Measurements from ENCODE around the gene COG3.

The COG3 gene

DNA sequence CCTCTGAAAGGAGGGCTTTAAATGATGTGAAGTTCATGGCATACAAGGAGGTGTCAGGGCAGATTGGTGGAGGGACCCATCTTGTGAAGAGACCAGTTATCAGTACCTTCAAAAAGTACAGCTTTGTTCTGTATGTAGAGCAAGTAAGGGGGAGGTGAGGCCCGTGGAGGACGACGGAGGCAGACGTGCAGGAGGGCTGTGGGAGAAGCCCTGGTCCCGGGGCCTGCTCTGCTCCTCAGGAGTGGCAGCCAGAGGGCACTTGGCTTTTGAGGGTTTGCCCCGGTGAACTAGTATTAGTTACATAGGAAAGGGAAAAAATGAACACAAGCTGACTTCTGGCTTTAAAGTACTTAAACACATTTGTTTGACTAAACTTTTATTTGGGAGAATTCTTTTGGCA, 42.1 kb downstream of the COG3 start:
- no peak for DNase-seq

DNA sequence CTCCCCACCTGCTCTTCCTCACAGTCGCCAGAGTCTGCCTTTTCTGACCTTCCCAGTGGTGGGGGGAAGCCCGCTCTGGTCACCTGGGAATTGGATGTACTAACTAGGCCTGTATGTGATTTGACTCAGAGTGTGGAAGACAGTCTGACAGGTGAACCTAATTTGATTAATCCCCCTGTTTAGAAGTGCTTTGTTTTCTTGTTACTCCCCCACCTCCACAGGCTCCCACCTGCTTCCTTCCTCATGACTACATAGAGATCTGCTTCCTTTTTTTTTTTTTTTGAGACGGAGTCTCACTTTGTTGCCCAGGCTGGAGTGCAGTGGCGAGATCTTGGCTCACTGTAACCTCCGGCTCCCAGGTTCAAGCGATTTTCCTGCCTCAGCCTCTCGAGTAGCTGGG, 44.0 kb downstream of the COG3 start:
- no peak for DNase-seq
- TF ChIP-seq GATA1 (IDR thresholded peaks at IDR 0.05; ENCODE audit: low read depth, low read length), result no peak

More for the DNA sequence above, 42.1 kb downstream of the COG3 start:
- TF ChIP-seq GATA1 (IDR thresholded peaks at IDR 0.05; ENCODE audit: low read depth, low read length) (no peak), POLR2A (IDR thresholded peaks at IDR 0.05; ENCODE audit: low read length) (no peak)

DNA sequence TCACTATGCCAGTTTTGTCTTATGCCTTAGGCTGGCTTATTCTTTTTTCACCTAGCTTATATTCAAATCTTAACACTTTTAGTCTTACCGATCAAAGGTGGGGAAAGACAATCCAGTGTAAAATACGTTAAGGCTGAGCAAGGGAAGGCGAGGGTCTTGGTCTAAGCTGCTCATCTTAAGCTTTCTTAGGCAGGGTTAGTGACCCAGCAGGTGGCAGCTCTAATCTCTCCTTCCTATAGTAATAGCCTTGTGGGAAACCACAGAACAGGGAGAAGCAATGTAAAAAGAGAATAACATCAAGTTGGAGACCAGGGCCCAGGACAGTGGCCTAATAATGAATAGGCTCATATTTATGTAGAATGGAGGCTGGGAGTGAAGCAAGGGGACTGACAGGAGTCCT, 45.9 kb downstream of the COG3 start:
- TF ChIP-seq GATA1 (IDR thresholded peaks at IDR 0.05; ENCODE audit: low read depth, low read length) (no peak), POLR2A (IDR thresholded peaks at IDR 0.05; ENCODE audit: low read length) (no peak)
- no peak for DNase-seq

- peak; percentile 65 to 73 for DNase-seq
- no peak for TF ChIP-seq POLR2A (IDR thresholded peaks at IDR 0.05; ENCODE audit: low read length)
- no peak for TF ChIP-seq GATA1 (IDR thresholded peaks at IDR 0.05; ENCODE audit: low read depth, low read length)
Measured at GRCh38 chr13:45511310-45512097, 46.8 kb downstream of the COG3 start.

GRCh38 chr13:45512098-45512496, 47.4 kb downstream of the COG3 start:
- TF ChIP-seq POLR2A (IDR thresholded peaks at IDR 0.05; ENCODE audit: low read length) (no peak), GATA1 (IDR thresholded peaks at IDR 0.05; ENCODE audit: low read depth, low read length) (no peak)
- DNase-seq, result no peak

DNA sequence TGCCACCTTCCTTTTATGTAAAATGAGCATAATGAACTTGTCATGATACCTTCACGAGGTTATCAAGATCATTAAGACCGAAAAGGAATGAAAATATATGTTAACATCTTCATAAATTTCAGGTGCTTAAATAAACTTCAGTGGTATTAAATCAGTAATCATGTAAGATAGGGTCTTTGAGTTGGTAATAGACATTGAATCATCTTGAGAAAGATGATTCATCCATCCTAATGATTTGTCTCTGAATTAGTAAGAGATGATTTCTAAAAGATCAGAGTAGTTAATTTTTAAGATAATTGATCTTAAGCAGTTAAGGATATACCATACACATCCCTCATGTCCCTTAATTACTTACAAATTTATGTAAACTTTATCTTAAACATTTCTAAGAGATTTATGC, 52.0 kb downstream of the COG3 start:
- no peak for DNase-seq
- TF ChIP-seq GATA1 (IDR thresholded peaks at IDR 0.05; ENCODE audit: low read depth, low read length), result no peak
- TF ChIP-seq POLR2A (IDR thresholded peaks at IDR 0.05; ENCODE audit: low read length), result no peak

DNA sequence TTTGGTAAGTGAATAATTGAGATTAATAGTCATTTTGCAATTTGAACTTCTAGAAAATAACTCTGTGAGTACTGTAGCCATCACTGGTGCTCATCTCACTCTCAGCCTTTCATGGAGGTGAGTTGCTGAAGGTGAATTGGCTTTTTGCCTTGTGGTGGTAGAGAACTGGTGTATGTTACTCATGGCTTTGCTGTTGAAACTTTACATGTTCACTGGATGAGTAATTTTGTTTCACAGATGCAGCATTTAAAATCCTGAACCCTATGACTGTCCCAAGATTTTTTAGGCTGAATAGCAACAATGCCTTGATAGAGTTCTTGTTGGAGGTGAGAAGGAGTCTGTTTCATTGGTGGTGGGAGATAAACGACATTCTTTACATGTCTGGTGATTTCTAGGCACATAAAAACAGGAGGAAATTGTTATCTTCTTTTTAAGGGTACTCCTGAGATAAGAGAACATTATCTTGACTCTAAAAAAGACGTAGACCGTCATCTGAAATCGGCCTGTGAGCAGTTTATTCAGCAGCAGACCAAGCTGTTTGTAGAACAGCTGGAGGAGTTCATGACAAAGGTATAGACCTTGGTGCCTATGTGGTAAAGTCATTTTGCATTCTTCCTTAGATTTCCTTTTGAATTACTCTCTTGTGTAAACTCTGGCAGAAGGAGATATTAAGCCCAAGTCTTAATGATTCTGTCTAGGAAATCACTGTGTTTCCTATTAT, 53.9 kb downstream of the COG3 start:
- no peak for TF ChIP-seq GATA1 (IDR thresholded peaks at IDR 0.05; ENCODE audit: low read depth, low read length)
- TF ChIP-seq POLR2A (IDR thresholded peaks at IDR 0.05; ENCODE audit: low read length), result no peak
- DNase-seq, result no peak

DNA sequence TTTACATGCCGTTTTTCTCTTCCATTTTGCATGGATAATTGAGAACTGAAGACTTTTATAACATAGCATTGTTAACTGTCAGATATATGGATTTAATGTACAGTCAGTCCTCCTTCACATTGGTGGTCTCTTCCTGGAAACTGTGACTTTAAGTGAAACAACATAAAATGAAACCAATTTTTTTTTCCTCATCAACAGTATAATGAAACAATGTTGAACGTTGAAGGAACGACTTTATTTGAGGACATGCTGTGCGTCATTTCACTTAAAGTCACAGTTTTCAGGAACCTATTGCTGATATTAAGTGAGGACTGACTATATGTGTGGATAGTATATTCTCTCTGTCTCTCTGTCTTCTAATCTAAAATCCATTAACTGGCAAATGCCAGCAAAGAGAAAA, 54.8 kb downstream of the COG3 start:
- DNase-seq, result no peak
- TF ChIP-seq GATA1 (IDR thresholded peaks at IDR 0.05; ENCODE audit: low read depth, low read length), result no peak
- TF ChIP-seq POLR2A (IDR thresholded peaks at IDR 0.05; ENCODE audit: low read length), result no peak

DNA sequence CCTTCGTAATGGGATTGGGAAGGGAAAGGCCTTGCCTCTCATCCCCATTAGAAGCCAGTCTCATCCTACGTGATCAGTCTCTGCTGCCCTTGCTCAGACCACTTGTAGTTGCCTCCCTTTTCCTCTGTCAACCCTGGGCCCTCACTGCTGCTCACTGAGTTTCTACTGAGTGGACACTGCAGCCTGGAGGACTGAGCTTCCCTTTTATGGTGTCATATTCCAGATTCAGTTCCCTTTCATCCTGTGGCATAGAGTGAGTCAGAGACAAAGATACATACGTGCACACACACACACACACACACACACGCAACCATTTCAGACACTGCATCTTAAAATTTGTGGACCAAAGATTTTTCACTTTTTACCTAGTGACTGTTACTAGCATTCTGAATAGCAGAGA, 56.6 kb downstream of the COG3 start:
- TF ChIP-seq GATA1 (IDR thresholded peaks at IDR 0.05; ENCODE audit: low read depth, low read length), result no peak
- TF ChIP-seq POLR2A (IDR thresholded peaks at IDR 0.05; ENCODE audit: low read length), result no peak
- DNase-seq, result no peak

DNA sequence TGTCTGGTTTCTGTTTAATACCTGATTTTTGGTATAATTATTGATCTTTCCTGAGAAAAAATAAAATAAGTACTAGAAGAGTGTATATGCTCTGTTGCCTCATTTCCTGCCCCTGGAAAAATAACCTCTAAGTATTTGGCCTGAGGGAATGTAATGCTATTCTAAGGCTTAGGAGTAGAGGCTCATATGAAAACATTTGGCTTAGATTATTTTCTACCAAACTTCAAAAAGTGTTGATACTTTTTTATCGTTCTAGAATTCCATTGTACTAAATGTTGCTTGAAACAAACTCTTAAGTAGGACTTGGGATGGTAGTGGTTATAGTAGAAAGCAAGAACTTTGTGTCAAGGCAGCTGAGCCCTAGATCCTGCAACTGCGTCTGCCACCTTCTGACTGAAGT, 57.8 kb downstream of the COG3 start:
- no peak for DNase-seq
- no peak for TF ChIP-seq GATA1 (IDR thresholded peaks at IDR 0.05; ENCODE audit: low read depth, low read length)
- no peak for TF ChIP-seq POLR2A (IDR thresholded peaks at IDR 0.05; ENCODE audit: low read length)

DNA sequence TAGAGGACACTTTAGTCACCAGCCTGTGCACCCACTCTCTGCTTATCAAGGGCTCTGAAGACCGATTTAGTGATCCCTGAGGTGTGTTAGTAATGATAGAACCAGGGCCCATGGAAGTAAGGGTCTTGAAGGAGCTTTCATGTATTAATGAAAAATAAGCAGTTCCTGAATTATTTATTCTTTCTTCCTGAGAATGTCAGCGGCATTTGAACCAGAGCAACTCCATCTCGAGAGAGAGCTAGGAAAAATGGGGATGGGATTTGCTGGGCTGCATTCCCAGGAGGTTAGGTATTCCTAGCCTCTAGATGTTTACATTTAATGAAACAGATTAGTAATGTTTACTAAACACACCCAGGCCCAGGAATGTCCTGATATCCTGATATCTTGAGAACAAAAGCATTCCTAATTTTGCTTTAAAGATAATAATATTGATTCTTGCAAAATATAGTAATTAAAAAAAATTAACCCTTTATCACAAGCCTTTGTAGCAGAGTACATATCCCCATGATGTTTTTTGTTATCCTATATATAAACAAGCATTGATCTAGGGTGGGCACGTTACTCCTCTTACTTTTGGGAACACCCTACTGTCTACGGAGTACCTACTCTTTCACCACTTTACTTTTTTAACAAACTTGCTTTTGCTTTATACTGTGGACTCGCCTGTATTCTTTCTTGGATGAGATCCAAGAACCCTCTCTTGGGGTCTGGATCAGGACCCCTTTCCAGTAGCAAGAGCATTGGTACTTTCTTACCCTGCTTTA, 63.1 kb downstream of the COG3 start:
- no peak for TF ChIP-seq GATA1 (IDR thresholded peaks at IDR 0.05; ENCODE audit: low read depth, low read length)
- no peak for TF ChIP-seq POLR2A (IDR thresholded peaks at IDR 0.05; ENCODE audit: low read length)
- DNase-seq, result no peak

GRCh38 chr13:45529758-45530157, 65.0 kb downstream of the COG3 start:
- TF ChIP-seq GATA1 (IDR thresholded peaks at IDR 0.05; ENCODE audit: low read depth, low read length) (no peak), POLR2A (IDR thresholded peaks at IDR 0.05; ENCODE audit: low read length) (no peak)
- no peak for DNase-seq

GRCh38 chr13:45534604-45535003, 69.9 kb downstream of the COG3 start:
- no peak for DNase-seq
- TF ChIP-seq POLR2A (IDR thresholded peaks at IDR 0.05; ENCODE audit: low read length), result no peak
- TF ChIP-seq GATA1 (IDR thresholded peaks at IDR 0.05; ENCODE audit: low read depth, low read length), result no peak

DNA sequence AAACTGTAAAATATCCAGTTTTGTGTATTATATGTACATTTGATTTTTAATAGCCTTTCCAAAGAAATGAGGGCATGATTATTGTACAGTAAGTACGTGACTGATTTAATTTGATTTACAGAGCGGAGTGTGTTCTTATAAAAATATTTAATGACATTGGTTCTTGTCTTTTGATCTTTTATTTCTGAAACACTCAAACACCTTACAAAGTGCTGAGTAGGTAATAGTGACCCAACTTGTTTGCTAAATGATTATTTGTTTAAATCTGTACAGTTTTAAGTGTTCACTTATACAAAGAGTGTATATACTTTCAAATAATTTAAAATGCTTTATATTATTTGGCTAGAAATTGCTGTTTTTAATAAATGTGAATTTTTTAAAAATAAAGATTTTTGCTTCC, 71.5 kb downstream of the COG3 start:
- TF ChIP-seq GATA1 (IDR thresholded peaks at IDR 0.05; ENCODE audit: low read depth, low read length) (no peak), POLR2A (IDR thresholded peaks at IDR 0.05; ENCODE audit: low read length) (no peak)
- DNase-seq, result no peak
